Osteoblast (primary cell): Measurements from ENCODE around the gene RECQL. TPM values are rescaled to one million over a fixed set of nuclear protein-coding genes. Genes with fewer than 3 reads are reported as not detected.
A peak's percentile ranks its signal among the peaks of the same experiment; 100 is the strongest.

ENCODE experiments used
- DNase-seq: peaks from one replicate; pipeline ENCODE4 v3.0.0; 2011; ENCODE audit warnings: low spot score, mixed read lengths; ENCODE audit not compliant: insufficient read length; ENCODE audit errors: missing footprints
- H2AFZ ChIP-seq: 2 replicates; pipeline ENCODE4 v1.6.0; 2011; ENCODE audit warnings: mild to moderate bottlenecking, low read length
- H3K27ac ChIP-seq: 2 replicates; pipeline ENCODE4 v1.5.1; 2011; ENCODE audit warnings: mild to moderate bottlenecking, low read depth, low read length, moderate library complexity
- H3K27me3 ChIP-seq: 2 replicates; pipeline ENCODE4 v1.6.0; 2012; ENCODE audit warnings: mild to moderate bottlenecking, control low read depth, inconsistent platforms, low read length, moderate library complexity; ENCODE audit not compliant: insufficient read depth
- H3K36me3 ChIP-seq: 2 replicates; pipeline ENCODE4 v1.5.1; 2011; ENCODE audit warnings: mild to moderate bottlenecking, low read length, control low read depth, moderate library complexity; ENCODE audit not compliant: insufficient read depth
- H3K4me1 ChIP-seq: 2 replicates; pipeline ENCODE4 v1.5.1; 2011; ENCODE audit warnings: mild to moderate bottlenecking, low read length, control low read depth, moderate library complexity; ENCODE audit not compliant: insufficient read depth
- H3K4me2 ChIP-seq: 2 replicates; pipeline ENCODE4 v1.6.0; 2011; ENCODE audit warnings: mild to moderate bottlenecking, low read length; ENCODE audit not compliant: insufficient read depth
- H3K4me3 ChIP-seq: fragments of 200-600 bp; sonication (generic); 3 replicates; pipeline ENCODE4 v1.5.1; 2012; ENCODE audit warnings: mild to moderate bottlenecking, low read length, inconsistent platforms; ENCODE audit not compliant: insufficient read depth
- H3K79me2 ChIP-seq: 2 replicates; pipeline ENCODE4 v1.6.0; 2012; ENCODE audit warnings: mild to moderate bottlenecking, low read length, control low read depth, inconsistent platforms; ENCODE audit not compliant: insufficient read depth
- H3K9me3 ChIP-seq: 2 replicates; pipeline ENCODE4 v1.5.1; 2011; ENCODE audit warnings: low read depth, low read length, control low read depth
- H4K20me1 ChIP-seq: 2 replicates; pipeline ENCODE4 v1.6.0; 2012; ENCODE audit warnings: mild to moderate bottlenecking, low read length, control low read depth; ENCODE audit not compliant: insufficient read depth
- CTCF ChIP-seq: IDR thresholded peaks from 2 replicates; pipeline ENCODE4 v1.5.1; 2011; ENCODE audit warnings: mild to moderate bottlenecking, low read depth, low read length, moderate library complexity; ENCODE audit errors: extremely low read depth
- total RNA-seq: library from RNA; depleted of rRNA; stranded (reverse); fragments of >200 nt; gene quantifications from 2 replicates; pipeline ENCODE4 v1.2.3, GENCODE V29; 2012

RECQL gene
- total RNA-seq, 1 donor: 83.6 TPM

- Histone ChIP-seq H3K79me2 (no peaks in the 10 kb centered on the region), H3K27ac (no peak overlapping the region), H3K36me3 (peaks cover 31% of the 10 kb centered on the region), H3K27me3 (no peaks in the 10 kb centered on the region), H3K4me2 (no peak overlapping the region), H4K20me1 (no peaks in the 10 kb centered on the region), H3K9me3 (no peaks in the 10 kb centered on the region), H3K4me1 (peaks cover 8% of the 10 kb centered on the region), H2AFZ (no peak overlapping the region), H3K4me3 (no peak overlapping the region)
- DNase-seq: no peak
- TF ChIP-seq CTCF: no peak
These were observed 42.0 kb downstream of the RECQL start for GRCh38 chr12:21459474-21459873.

- Histone ChIP-seq H3K27ac (peak overlapping the region; percentile 62), H4K20me1 (no peaks in the 10 kb centered on the region), H2AFZ (no peak overlapping the region), H3K79me2 (no peaks in the 10 kb centered on the region), H3K4me2 (peak overlapping the region; percentile 31), H3K4me1 (peaks cover 11% of the 10 kb centered on the region), H3K9me3 (no peaks in the 10 kb centered on the region), H3K36me3 (peaks cover 17% of the 10 kb centered on the region), H3K27me3 (no peaks in the 10 kb centered on the region), H3K4me3 (no peak overlapping the region)
- TF ChIP-seq CTCF: no peak
- DNase-seq: no peak
These were observed 45.1 kb downstream of the RECQL start for GRCh38 chr12:21456291-21456780.

- H4K20me1 ChIP-seq: no peaks in the 10 kb centered on the region
- DNase-seq: no peak
- no peak overlapping the region for H2AFZ ChIP-seq
- H3K4me1 ChIP-seq: peaks cover 21% of the 10 kb centered on the region
- H3K4me3 ChIP-seq: no peak overlapping the region
- H3K27me3 ChIP-seq: no peaks in the 10 kb centered on the region
- no peak overlapping the region for H3K27ac ChIP-seq
- no peak for TF ChIP-seq CTCF
- no peaks in the 10 kb centered on the region for H3K9me3 ChIP-seq
- no peaks in the 10 kb centered on the region for H3K79me2 ChIP-seq
- peaks cover 9% of the 10 kb centered on the region for H3K36me3 ChIP-seq
- H3K4me2 ChIP-seq: no peak overlapping the region
These were observed 48.1 kb downstream of the RECQL start for GRCh38 chr12:21453312-21453852.

GRCh38 chr12:21451529-21451928, 49.9 kb downstream of the RECQL start:
- H3K36me3 ChIP-seq: peaks cover 20% of the 10 kb centered on the region
- DNase-seq: no peak
- no peaks in the 10 kb centered on the region for H3K79me2 ChIP-seq
- TF ChIP-seq CTCF: peak; percentile 26
- no peak overlapping the region for H2AFZ ChIP-seq
- peaks cover 20% of the 10 kb centered on the region for H3K4me1 ChIP-seq
- H3K9me3 ChIP-seq: no peaks in the 10 kb centered on the region
- no peak overlapping the region for H3K27ac ChIP-seq
- no peak overlapping the region for H3K4me2 ChIP-seq
- no peaks in the 10 kb centered on the region for H4K20me1 ChIP-seq
- H3K4me3 ChIP-seq: no peak overlapping the region
- no peaks in the 10 kb centered on the region for H3K27me3 ChIP-seq
